ENCODE measurements around the gene ISG15. TPM values are rescaled to one million over a fixed set of nuclear protein-coding genes. Genes with fewer than 3 reads are reported as not detected.

ISG15 gene
- total and polyA plus RNA-seq, 2 experiments from 2014 or later, result 73.4 to 110 TPM

DNA sequence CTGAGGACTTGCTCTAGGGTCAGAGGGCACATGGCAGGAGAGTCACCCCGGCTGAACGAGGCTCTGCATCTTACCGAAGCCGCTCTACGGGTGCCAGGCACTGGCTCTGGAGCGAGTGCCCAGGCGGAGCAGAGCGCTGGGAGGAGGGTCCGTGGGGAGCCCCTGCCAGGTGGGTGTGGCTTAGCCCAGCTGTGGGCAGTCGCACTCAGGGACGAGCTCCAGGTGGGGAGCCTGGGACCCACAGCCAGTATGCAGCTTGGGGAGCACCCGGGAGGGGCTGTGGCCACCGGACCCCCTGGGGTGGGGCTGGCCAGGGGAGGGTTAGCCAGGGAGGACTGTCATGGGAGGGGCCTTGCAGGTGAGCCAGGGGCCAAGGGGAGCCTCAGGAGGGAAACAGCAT is 10.4 kb downstream of the ISG15 start:
- H3K4me1 ChIP-seq (ENCODE audit: low read depth), result peaks cover 8% of the 10 kb centered on the region
- no peaks in the 10 kb centered on the region for H3K27me3 ChIP-seq
- H3K4me3 ChIP-seq, result no peak overlapping the region
- TF ChIP-seq CTCF (IDR thresholded peaks at IDR 0.05; ENCODE audit: low read depth, low read length), result no peak
- H3K36me3 ChIP-seq, result no peaks in the 10 kb centered on the region
- H3K27ac ChIP-seq, result no peak overlapping the region
- no peak for DNase-seq (ENCODE audit: low read depth in 1 of 2, low spot score in 1 of 2)
- no peaks in the 10 kb centered on the region for H3K9me3 ChIP-seq (ENCODE audit: low read depth)

- Histone ChIP-seq H3K27ac (no peak overlapping the region), H3K27me3 (no peaks in the 10 kb centered on the region), H3K9me3 (ENCODE audit: low read depth) (no peaks in the 10 kb centered on the region), H3K4me1 (ENCODE audit: low read depth) (peaks cover 8% of the 10 kb centered on the region), H3K36me3 (no peaks in the 10 kb centered on the region), H3K4me3 (no peak overlapping the region)
- no peak for DNase-seq (ENCODE audit: low read depth in 1 of 2, low spot score in 1 of 2)
- no peak for TF ChIP-seq CTCF (IDR thresholded peaks at IDR 0.05; ENCODE audit: low read depth, low read length)
Observed at GRCh38 chr1:1024149-1024770, 11.0 kb downstream of the ISG15 start.

DNA sequence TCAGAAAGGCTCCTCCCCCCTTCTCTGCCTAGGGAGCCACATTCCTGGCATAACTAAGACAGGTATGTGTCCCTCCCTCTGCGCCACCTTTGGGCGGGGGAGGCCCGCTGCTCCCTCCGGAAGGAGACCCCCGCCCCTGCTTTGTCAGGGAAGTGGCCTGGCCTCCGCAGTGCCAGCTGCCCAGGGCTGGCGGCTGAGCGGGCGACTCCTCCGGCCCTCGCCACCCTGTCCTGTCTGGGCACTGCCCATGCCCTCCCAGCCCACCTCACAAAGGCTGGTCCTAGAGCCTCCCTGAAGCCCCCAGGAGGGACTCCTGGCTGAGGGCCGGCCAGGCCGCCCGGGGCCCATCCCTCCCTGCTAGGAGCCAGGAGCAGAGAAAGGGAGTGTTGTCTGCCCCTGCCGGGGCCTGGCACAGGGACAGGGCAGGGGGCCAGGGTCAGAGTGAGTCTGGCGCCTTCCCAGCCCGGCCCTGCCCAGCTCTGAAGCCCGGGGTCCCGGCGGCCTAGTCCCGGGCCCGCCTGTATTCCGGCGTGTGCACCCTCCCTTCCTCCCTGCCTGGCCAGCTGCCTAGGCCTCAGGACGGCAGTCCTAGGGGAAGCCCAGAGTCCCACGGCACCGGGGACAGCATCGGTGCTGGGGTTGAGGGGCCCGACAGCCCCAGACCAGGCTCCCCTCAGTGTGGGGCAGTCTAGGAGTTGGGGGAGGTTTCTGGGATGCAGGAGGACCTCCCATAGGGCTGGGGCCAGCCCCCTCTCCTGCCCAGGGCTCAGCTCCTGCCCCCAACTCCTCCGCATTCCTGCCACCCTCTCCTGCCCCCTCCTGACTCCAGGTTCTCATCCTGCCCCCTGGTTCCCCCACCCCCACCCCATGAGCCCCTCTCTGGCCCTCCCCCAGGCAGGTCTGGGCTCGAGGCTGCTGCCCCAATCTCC is 11.7 kb downstream of the ISG15 start:
- Histone ChIP-seq H3K27me3 (no peaks in the 10 kb centered on the region), H3K4me3 (no peak overlapping the region), H3K9me3 (ENCODE audit: low read depth) (no peaks in the 10 kb centered on the region), H3K4me1 (ENCODE audit: low read depth) (peaks cover 8% of the 10 kb centered on the region), H3K27ac (no peak overlapping the region), H3K36me3 (no peaks in the 10 kb centered on the region)
- peak in 1 of 2 donors; percentile 44 for DNase-seq (ENCODE audit: low read depth in 1 of 2, low spot score in 1 of 2)
- no peak for TF ChIP-seq CTCF (IDR thresholded peaks at IDR 0.05; ENCODE audit: low read depth, low read length)

DNA sequence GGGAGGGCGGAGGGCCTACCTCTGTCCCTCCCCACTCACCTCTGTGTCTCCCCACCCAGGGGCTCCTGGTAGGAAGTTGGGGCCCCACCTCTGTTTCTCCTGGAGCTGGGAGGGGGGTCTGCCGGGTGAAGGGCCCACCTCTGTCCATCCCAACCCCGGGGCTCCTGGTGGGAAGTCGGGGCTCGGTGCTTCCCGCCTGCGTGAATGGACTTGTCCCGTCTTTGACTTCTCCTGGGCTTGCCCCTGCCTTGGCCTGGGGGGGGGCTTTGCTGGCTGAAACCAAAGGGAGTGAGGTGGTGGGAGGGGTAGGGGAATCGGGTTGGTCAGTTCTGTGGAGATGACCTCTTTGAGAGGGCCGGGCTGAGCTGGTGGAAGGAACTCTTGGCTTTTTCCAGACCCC is 12.4 kb downstream of the ISG15 start:
- H3K4me3 ChIP-seq, result no peak overlapping the region
- no peak for DNase-seq (ENCODE audit: low read depth in 1 of 2, low spot score in 1 of 2)
- no peaks in the 10 kb centered on the region for H3K9me3 ChIP-seq (ENCODE audit: low read depth)
- no peak overlapping the region for H3K27ac ChIP-seq
- no peaks in the 10 kb centered on the region for H3K27me3 ChIP-seq
- no peaks in the 10 kb centered on the region for H3K36me3 ChIP-seq
- H3K4me1 ChIP-seq (ENCODE audit: low read depth), result peaks cover 7% of the 10 kb centered on the region
- TF ChIP-seq CTCF (IDR thresholded peaks at IDR 0.05; ENCODE audit: low read depth, low read length), result no peak

- Histone ChIP-seq H3K36me3 (no peaks in the 10 kb centered on the region), H3K4me3 (no peak overlapping the region), H3K27ac (no peak overlapping the region), H3K4me1 (ENCODE audit: low read depth) (peaks cover 10% of the 10 kb centered on the region), H3K9me3 (ENCODE audit: low read depth) (no peaks in the 10 kb centered on the region), H3K27me3 (no peaks in the 10 kb centered on the region)
- TF ChIP-seq CTCF (IDR thresholded peaks at IDR 0.05; ENCODE audit: low read depth, low read length), result no peak
- no peak for DNase-seq (ENCODE audit: low read depth in 1 of 2, low spot score in 1 of 2)
Observed at GRCh38 chr1:1026599-1027413, 13.5 kb downstream of the ISG15 start.
